ENCODE data around the gene AREG.

- TF ChIP-seq POLR2A (IDR thresholded peaks at IDR 0.05) (no peak), CTCF (IDR thresholded peaks at IDR 0.05) (no peak)
Observed at GRCh38 chr4:74424111-74424510, 20.8 kb upstream of the AREG start.
